Mucosa of rectum (tissue), 2 donors: ENCODE results near the gene THSD8.
A peak's percentile ranks its signal among the peaks of the same experiment; 100 is the strongest.

Experiments used
- H3K27ac ChIP-seq, 2 donors: one replicate each; pipeline ENCODE4 v1.7.0; 2013; ENCODE audit warnings: inconsistent platforms in 2 of 2, low read depth in 2 of 2, low read length in 2 of 2
- H3K27me3 ChIP-seq, 2 donors: one replicate each; pipeline ENCODE4 v1.7.0; 2013; ENCODE audit warnings: low read length in 2 of 2; ENCODE audit not compliant: control insufficient read depth in 2 of 2, insufficient read depth in 2 of 2
- H3K36me3 ChIP-seq, 2 donors: one replicate each; pipeline ENCODE4 v1.7.0; 2013; ENCODE audit warnings: low read length in 2 of 2; ENCODE audit not compliant: control insufficient read depth in 2 of 2, insufficient read depth in 2 of 2
- H3K4me1 ChIP-seq, 2 donors: one replicate each; pipeline ENCODE4 v1.7.0; 2013; ENCODE audit warnings: low read length in 2 of 2, mild to moderate bottlenecking in 1 of 2; ENCODE audit not compliant: control insufficient read depth in 2 of 2, insufficient read depth in 2 of 2
- H3K4me3 ChIP-seq, 2 donors: one replicate each; pipeline ENCODE4 v1.7.0; 2013; ENCODE audit warnings: low read length in 2 of 2
- H3K9ac ChIP-seq, 2 donors: one replicate each; pipeline ENCODE4 v1.7.0; 2013; ENCODE audit warnings: low read length in 2 of 2, low read depth in 1 of 2, mild to moderate bottlenecking in 1 of 2
- H3K9me3 ChIP-seq, 2 donors: one replicate each; pipeline ENCODE4 v1.7.0; 2013; ENCODE audit warnings: low read length in 2 of 2; ENCODE audit not compliant: control insufficient read depth in 2 of 2
- donor health status: healthy.
- donor health status: Normal muscosa, but diverticular disease.

The THSD8 gene

DNA sequence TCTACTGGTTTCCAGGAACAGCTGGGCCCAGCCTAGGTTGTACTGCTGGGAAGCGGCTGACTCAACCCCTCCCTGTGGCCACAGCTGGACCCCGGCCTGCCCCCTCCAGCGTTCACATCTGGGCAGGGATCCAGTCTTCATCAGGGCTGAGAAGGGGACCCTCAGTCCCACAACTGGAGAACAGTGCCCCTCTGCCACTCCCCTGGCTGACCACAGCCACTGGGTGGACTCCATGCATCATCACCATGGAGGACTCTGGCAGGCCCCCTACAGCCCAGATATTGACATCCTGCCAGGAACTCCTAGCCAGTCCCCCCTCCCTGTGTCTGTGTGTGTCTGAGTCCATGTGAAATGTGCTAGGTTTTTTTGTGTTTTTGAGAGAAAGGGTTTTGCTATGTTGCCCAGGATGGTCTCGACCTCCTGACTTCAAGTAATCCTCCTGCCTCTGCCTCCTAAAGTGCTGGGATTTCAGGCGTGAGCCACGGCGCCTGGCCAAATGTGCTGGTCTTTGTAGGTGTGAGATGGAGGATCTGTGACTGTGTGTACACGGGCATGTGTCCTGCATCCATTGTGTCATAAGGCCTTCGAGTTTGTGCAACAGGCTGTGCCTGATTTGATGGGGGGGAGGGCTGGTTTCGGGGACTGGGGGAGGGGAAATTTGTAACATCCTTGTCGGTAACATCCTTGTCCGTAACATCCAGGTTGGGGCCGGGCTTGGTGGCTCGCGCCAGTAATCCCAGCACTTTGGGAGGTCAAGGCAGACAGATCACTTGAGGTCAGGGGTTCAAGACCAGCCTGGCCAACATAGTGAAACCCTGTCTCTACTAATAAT, 22.5 kb upstream of the THSD8 start:
- H3K9ac ChIP-seq = peak overlapping the region in 1 of 2 donors; percentile 80
- H3K4me1 ChIP-seq = peaks cover 47 to 50% of the 10 kb centered on the region in 2 donors
- no peaks in the 10 kb centered on the region for H3K27me3 ChIP-seq

DNA sequence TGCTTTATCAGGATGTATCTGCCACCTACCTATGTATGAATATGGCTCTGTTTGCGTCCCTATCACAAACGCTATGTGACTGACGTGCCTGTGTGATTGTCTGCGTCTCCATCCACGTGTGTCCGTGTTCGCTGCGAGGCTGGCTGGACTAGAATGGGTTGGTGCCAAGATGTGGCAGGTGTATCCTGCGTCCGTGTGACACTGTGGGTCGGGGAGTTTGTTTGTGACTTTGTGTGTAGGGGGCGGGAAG, 19.8 kb upstream of the THSD8 start:
- peak overlapping the region; percentile 67 to 80 for H3K4me3 ChIP-seq
- H3K27ac ChIP-seq = peak overlapping the region; percentile 100
- no peaks in the 10 kb centered on the region for H3K36me3 ChIP-seq
- H3K9ac ChIP-seq = peak overlapping the region; percentile 78 to 94
- H3K4me1 ChIP-seq = peaks cover 65 to 69% of the 10 kb centered on the region in 2 donors
- H3K27me3 ChIP-seq = no peaks in the 10 kb centered on the region
- no peaks in the 10 kb centered on the region for H3K9me3 ChIP-seq

More for the DNA sequence above, 22.5 kb upstream of the THSD8 start:
- peak overlapping the region; percentile 85 to 97 for H3K27ac ChIP-seq
- H3K36me3 ChIP-seq = no peaks in the 10 kb centered on the region
- peak overlapping the region; percentile 34 to 87 for H3K4me3 ChIP-seq
- H3K9me3 ChIP-seq = no peaks in the 10 kb centered on the region

DNA sequence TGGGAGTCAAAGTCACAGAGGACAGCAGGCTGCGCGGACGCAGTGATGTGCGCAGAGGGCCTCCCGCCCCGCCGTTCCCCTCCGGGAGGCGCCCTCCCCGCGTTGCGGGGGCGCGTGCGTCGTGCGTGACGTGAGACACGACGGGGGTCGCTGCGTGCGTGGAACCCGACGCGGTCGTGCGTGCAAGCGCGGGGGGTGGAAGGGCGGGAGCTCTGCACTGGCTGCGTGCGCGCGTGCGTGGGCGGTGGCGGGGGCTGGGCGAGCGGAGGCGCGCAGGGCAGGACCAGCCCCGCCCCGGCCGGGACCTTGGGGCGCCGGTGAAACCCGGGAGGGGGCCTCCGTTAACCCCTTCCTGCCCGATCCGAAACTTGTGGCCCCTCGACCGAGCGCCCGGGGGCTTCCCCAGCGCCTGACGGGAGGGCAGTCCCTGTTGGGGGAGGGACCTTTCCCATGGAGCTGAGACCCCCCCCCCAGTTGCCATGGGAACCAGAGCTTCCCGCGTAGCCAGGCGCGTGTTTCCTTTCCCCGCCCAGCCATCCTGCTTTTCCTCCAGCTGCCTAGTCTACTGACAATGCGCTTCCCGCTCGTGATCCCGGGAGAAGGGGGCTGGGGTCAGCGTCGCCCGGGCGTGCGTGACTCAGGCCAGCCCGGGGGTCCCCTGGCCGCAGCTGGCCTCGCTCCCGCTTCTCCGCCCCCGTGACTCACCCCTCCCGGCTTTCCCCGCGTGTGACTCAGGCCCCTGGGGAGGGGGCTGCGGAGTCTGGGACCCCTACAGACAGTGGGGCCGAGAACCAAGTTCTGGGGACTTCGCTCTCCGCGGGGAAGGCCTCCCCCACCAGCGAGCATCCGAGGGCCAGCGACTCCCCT, 19.2 kb upstream of the THSD8 start:
- H3K4me1 ChIP-seq = peaks cover 66 to 70% of the 10 kb centered on the region in 2 donors
- no peaks in the 10 kb centered on the region for H3K27me3 ChIP-seq
- H3K9me3 ChIP-seq = no peaks in the 10 kb centered on the region
- peak overlapping the region; percentile 100 for H3K27ac ChIP-seq
- peak overlapping the region; percentile 67 to 80 for H3K4me3 ChIP-seq
- H3K9ac ChIP-seq = peak overlapping the region; percentile 78 to 94
- H3K36me3 ChIP-seq = no peaks in the 10 kb centered on the region

DNA sequence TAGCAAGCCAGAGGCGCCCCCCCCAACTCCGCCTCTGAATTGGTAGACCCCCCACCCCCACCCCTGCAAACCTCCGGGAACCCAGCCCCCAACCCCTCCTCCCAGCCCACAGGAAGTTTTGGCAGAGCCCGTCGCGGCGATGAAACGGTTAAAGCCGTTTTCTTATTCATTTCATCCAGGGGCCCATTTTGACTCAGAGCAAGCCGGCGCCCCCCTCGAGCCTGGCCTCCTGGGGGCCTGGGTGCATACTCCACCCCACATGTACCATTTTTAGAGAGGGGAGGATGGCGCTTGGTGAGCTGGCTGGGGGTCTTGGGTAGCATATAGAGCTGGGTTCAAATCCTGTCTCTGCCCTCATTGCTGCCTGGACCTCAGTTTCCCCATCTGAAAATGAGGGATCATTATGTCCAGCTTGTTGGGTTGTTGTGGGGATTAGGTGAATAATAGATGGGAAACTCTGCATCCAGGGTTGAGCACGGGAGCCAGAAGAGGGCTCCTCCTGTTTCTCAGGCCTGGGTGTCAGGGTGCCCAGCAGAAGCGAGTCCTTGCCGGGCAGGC, 18.5 kb upstream of the THSD8 start:
- Histone ChIP-seq H3K36me3 (no peaks in the 10 kb centered on the region), H3K9me3 (no peaks in the 10 kb centered on the region), H3K9ac (peak overlapping the region; percentile 15 to 78), H3K27ac (peak overlapping the region; percentile 100), H3K27me3 (no peaks in the 10 kb centered on the region), H3K4me1 (peaks cover 69 to 71% of the 10 kb centered on the region in 2 donors), H3K4me3 (peak overlapping the region in 1 of 2 donors; percentile 67)

DNA sequence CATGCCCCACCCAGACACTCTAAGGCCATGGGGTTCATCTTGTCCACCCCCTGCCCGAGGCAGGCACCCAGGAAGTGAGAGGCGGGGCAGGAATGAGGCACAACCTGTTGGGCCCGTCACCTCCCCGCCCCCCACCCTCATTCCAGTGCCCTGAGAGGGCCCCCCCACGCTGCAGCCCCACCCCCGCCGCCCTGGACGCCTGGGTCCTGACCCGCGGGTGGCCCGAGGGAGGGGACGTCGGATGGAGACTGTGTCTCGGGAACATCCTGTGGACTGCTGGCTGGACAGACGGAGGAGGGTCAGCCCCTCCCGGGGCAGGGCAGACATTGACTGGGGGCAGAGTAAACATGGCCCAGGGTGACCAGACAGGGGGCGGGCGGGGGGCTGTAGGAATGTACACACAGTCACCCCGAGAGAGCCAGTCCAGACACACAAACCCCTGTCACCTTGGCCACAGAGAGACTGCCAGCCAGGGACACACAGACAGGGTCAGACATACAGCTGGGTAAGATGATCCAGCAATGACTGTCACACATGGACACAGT, 17.9 kb upstream of the THSD8 start:
- Histone ChIP-seq H3K4me3 (peak overlapping the region; percentile 22), H3K27me3 (no peaks in the 10 kb centered on the region), H3K4me1 (peaks cover 69 to 71% of the 10 kb centered on the region in 2 donors), H3K9ac (peak overlapping the region; percentile 56 to 72), H3K27ac (peak overlapping the region; percentile 100), H3K36me3 (no peaks in the 10 kb centered on the region), H3K9me3 (no peaks in the 10 kb centered on the region)

DNA sequence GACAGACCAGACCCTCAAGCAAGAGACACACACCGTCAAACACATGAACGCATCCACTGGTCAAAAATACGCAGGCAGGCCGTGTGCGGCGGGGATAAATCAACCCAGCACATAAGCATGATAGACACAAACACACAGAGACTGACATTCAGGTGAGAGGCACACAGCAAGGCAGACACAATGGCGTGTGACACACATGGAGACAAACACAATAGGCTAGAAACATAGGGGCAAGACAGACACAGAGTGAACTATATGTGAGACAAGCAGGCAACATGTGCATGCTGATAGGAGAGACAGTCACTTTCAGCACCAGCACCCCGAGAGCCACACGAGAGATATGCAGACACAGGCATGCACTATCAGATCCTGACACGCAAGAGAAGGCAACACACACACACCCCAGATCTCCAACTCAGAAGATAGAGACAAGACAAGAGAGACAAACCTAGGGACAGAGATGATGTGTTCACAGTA, 17.4 kb upstream of the THSD8 start:
- Histone ChIP-seq H3K27ac (peak overlapping the region; percentile 100), H3K9ac (peak overlapping the region; percentile 56 to 72), H3K4me1 (peaks cover 71 to 74% of the 10 kb centered on the region in 2 donors), H3K27me3 (no peaks in the 10 kb centered on the region), H3K36me3 (no peaks in the 10 kb centered on the region), H3K9me3 (no peaks in the 10 kb centered on the region), H3K4me3 (peak overlapping the region in 1 of 2 donors; percentile 34)

DNA sequence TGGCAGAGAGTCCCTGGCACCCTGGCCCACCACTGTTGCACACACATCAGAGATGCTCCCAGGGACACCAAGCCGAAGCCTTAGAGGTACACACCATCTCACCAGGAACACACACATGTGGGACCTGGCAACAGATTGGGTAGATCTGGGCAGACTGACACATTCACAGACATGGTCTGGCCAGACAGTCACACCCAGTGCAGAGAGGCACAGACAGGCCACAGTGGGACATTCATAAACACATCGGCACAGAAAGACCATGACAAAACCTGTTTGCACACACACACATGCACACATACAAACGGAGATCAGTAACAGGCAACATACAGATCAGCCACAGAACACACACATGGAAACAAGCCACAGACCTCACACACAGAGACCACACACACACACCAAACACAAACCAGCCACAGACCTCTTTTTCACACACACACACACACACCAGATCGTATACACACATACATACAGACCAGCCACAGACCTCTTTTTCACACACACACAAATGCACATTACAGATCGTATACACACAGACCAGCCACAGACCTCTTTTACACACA, 16.9 kb upstream of the THSD8 start:
- peak overlapping the region; percentile 68 to 72 for H3K9ac ChIP-seq
- no peaks in the 10 kb centered on the region for H3K36me3 ChIP-seq

DNA sequence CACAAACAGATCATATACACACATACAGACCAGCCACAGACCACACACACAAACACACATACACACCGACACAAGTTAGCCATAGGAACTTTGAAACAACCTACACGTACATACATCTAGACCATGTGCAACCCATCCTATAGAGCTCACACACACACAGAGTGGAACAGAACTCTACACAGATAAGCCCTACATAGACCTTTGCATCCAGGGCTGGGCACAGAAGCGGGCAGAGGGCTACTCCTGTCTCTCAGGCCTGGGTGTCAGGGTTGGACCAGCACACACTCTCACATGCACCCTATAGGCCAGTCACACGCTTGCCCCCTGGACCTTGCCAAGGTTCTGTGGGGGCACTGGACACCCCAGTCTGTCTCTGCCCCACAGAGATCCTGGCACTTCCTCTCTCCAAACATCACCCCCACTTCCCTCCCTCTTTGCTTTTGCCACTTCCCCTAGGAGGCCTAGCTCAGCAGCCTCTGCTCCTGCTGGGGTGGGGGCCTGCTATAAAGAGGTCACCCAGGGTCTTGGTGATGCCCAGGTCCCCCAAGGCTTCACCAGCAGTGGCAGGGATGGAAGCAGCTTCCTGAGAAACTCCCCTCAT, 16.3 kb upstream of the THSD8 start:
- Histone ChIP-seq H3K9ac (peak overlapping the region; percentile 68 to 72), H3K4me1 (peaks cover 74 to 78% of the 10 kb centered on the region in 2 donors), H3K36me3 (no peaks in the 10 kb centered on the region), H3K27me3 (no peaks in the 10 kb centered on the region), H3K27ac (peak overlapping the region; percentile 100), H3K4me3 (peak overlapping the region; percentile 19 to 26), H3K9me3 (no peaks in the 10 kb centered on the region)

More for the DNA sequence above, 16.9 kb upstream of the THSD8 start:
- no peaks in the 10 kb centered on the region for H3K9me3 ChIP-seq
- H3K4me3 ChIP-seq = peak overlapping the region in 1 of 2 donors; percentile 34
- no peaks in the 10 kb centered on the region for H3K27me3 ChIP-seq
- H3K27ac ChIP-seq = peak overlapping the region; percentile 100
- H3K4me1 ChIP-seq = peaks cover 69 to 74% of the 10 kb centered on the region in 2 donors

DNA sequence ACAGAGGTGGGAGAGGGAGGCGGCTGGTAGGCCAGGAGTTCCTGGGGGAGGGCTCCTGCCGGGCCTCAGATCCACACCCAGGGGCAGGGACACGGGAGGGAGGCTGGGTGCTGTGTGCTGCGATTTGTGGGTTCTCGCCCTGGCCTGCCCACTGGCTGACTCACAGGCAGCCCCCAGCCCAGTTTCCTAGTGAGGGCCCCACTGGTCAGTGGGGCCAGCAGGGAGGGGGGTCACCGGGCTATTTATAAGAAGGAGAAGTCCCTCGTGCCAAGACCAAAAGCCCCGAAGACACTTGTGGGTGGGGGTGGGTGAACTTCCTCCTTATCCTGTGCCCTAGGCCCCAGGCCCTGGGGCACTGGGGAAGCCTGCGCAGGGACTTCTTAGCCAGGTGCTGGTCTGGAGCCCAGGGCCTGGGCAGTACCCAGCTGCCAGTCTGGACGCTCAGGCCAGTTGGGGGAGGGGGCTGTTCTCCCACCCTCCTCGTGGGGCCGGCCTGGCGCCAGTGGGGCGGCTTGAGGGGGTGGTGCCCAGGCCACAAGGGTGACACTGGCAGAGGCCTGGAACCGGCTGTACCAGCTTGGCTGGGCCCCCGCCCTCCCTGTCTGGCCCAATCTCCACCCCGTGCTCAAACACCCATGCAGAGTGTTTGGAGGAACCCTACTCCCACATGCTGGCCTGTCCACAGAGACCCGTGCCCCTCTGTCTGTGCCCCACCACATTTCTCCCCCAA, 15.6 kb upstream of the THSD8 start:
- H3K9ac ChIP-seq = peak overlapping the region; percentile 68 to 72
- no peaks in the 10 kb centered on the region for H3K36me3 ChIP-seq
- no peaks in the 10 kb centered on the region for H3K9me3 ChIP-seq
- peak overlapping the region in 1 of 2 donors; percentile 19 for H3K4me3 ChIP-seq
- peak overlapping the region; percentile 100 for H3K27ac ChIP-seq
- no peaks in the 10 kb centered on the region for H3K27me3 ChIP-seq
- peaks cover 80 to 83% of the 10 kb centered on the region in 2 donors for H3K4me1 ChIP-seq
